Body of pancreas (tissue), 4 donors: ENCODE results near the gene FOXN4. TPM values are rescaled to one million over a fixed set of nuclear protein-coding genes. Genes with fewer than 3 reads are reported as not detected.

ENCODE experiments used
- ATAC-seq: fragments of 150-250 bp; one replicate; pipeline ENCODE4 v1.9.1; 2016
- DNase-seq, 4 donors: peaks; one replicate each; pipeline ENCODE4 v3.0.0-alpha.2; 2019
- H3K27ac ChIP-seq, 4 donors: fragments of 200-600 bp; sonication (generic); 1 replicate in 3 of 4; 2 replicates in 1 of 4; pipeline versions ENCODE4 v1.5.1 to v1.6.1; 2016 to 2019; ENCODE audit warnings: mild to moderate bottlenecking in 1 of 4, mixed read lengths in 1 of 4, moderate library complexity in 1 of 4
- H3K27me3 ChIP-seq, 2 donors: fragments of 200-600 bp; sonication (generic); one replicate each; pipeline ENCODE4 v1.6.0; 2016; ENCODE audit warnings: mild to moderate bottlenecking in 1 of 2
- H3K36me3 ChIP-seq, 2 donors: fragments of 200-600 bp; sonication (generic); replicated peaks in 1 of 2; 2 replicates each; pipeline ENCODE4 v1.5.1; 2016; ENCODE audit warnings: low read depth in 2 of 2; ENCODE audit not compliant: insufficient read depth in 1 of 2
- H3K4me1 ChIP-seq: fragments of 200-600 bp; sonication (generic); one replicate; pipeline ENCODE4 v1.6.0; 2016
- H3K4me3 ChIP-seq, 2 donors: fragments of 200-600 bp; sonication (generic); 1 replicate in 1 of 2; 2 replicates in 1 of 2; pipeline ENCODE4 v1.5.1; 2016 to 2019
- H3K9me3 ChIP-seq, 3 donors: fragments of 200-600 bp; sonication (generic); 1 replicate in 2 of 3; 2 replicates in 1 of 3; pipeline ENCODE4 v1.5.1; 2016
- POLR2A ChIP-seq, 3 donors: fragments of 450-650 bp; IDR thresholded peaks; one replicate each; pipeline ENCODE4 v1.6.1; 2016; ENCODE audit warnings: antibody characterized with exemption in 3 of 3, mild to moderate bottlenecking in 2 of 3
- WGBS, 2 donors: methylation state at CpG; one replicate each; pipeline ENCODE4 v1.1.5; 2017; 5-methylcytosine and 5-hydroxymethylcytosine counted together
- intact Hi-C: fragments of 100-400 bp; cut with DNase I; formaldehyde crosslinking; loops from one replicate; pipeline ENCODE4 v1.15.1; 2023
- total RNA-seq, 2 donors: library from RNA; depleted of rRNA; stranded (reverse); fragments of >200 nt; gene quantifications; one replicate each; pipeline ENCODE4 v1.1.0, GENCODE V29; 2016
- TF ChIP-seq, protein P1 (sequence below), 7 experiments: fragments of 450-650 bp in 4 of 7; fragments of 200-600 bp in 3 of 7; sonication (generic) in 3 of 7; IDR thresholded peaks; one replicate each; pipeline ENCODE4 v1.5.1; 2016 to 2019; ENCODE audit warnings: antibody characterized with exemption in 7 of 7

FOXN4 gene
- not detected for total RNA-seq

GRCh38 chr12:109308534-109309380, at the start of gene FOXN4:
TSS of gene FOXN4 (minus strand) at chr12:109309284. CDS start at chr12:109308321, 963 bp downstream.
- Histone ChIP-seq H3K27ac (no peak within 1 kb of the TSS), H3K36me3 (no peaks in the 10 kb centered on the region), H3K4me1 (peaks cover 16% of the 10 kb centered on the region), H3K4me3 (no peak within 1 kb of the TSS), H3K27me3 (peaks cover 0 to 8% of the 10 kb centered on the region in 2 donors), H3K9me3 (no peaks in the 10 kb centered on the region)
- intact Hi-C loops: no loop called here
- WGBS, 2 donors: 9 to 24% methylated on average over 15 to 43 of the region's 43 CpGs
- DNase-seq (no peak), ATAC-seq (no peak)
- TF ChIP-seq, protein P1, sequence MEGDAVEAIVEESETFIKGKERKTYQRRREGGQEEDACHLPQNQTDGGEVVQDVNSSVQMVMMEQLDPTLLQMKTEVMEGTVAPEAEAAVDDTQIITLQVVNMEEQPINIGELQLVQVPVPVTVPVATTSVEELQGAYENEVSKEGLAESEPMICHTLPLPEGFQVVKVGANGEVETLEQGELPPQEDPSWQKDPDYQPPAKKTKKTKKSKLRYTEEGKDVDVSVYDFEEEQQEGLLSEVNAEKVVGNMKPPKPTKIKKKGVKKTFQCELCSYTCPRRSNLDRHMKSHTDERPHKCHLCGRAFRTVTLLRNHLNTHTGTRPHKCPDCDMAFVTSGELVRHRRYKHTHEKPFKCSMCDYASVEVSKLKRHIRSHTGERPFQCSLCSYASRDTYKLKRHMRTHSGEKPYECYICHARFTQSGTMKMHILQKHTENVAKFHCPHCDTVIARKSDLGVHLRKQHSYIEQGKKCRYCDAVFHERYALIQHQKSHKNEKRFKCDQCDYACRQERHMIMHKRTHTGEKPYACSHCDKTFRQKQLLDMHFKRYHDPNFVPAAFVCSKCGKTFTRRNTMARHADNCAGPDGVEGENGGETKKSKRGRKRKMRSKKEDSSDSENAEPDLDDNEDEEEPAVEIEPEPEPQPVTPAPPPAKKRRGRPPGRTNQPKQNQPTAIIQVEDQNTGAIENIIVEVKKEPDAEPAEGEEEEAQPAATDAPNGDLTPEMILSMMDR (IDR thresholded peaks at IDR 0.05): no peak
- TF ChIP-seq POLR2A (IDR thresholded peaks at IDR 0.05): no peak

DNA sequence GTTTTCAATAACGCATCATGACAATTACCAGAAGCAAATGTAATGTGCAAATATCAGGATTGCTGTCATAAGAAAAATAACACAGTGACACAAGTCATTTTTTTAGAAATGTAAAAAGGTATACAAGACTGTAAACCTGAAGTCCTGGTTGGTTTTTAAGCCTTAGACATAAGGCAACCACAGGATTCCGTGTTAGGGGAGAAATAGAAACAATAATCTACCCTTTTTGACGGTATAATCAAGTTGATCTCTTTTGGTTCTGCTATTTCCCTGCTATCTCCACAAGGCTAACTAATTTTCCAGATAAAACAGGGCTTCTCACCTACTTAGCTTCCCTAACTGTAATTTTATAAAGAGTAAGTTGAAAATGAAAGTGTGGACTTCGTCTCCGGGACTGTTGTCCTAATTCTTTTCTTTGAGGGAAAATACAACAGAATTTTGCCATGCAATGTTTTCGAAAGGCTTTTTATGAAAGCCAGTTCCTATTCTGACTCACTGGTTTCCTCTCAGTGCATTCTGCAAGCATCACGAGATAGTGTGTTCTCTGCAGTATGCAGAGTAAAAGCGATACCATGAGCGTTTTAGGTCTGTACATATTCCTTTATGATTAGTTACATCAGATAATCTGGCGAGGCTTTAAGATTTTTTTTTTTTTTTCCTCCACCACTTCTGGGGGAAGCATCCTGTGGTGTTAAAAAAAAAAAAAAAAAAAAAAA, 49.2 kb upstream of the FOXN4 start:
- Histone ChIP-seq H3K9me3 (no peaks in the 10 kb centered on the region), H3K4me1 (no peaks in the 10 kb centered on the region), H3K27me3 (peaks cover 0 to 3% of the 10 kb centered on the region in 2 donors), H3K4me3 (no peak overlapping the region), H3K27ac (no peak overlapping the region), H3K36me3 (no peaks in the 10 kb centered on the region)
- DNase-seq (no peak), ATAC-seq (no peak)
- TF ChIP-seq POLR2A (IDR thresholded peaks at IDR 0.05): no peak
- TF ChIP-seq, protein P1 (IDR thresholded peaks at IDR 0.05): no peak
- whole genome bisulfite sequencing, 2 donors: 59 to 65% methylated on average over 10 of the region's 10 CpGs
- intact Hi-C loops: no loop called here

DNA sequence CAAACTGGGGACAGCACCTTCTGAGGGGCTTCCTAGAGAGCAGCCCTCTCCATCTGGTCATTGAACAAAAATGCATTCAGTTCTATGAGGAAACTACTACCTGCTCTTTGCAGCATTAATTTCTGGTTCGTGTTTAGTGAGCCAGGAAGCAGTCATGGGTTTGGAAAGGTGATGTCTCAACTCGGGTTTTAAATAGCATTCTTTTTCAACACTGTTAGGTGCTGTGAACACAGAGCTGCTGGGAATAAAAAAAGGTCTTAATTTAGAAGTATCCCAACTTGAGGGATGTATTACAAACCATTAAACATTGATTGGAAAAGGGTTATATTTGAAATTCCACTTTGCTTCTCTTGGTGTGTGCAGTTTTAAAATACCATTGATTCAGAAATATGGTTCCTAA, 47.9 kb upstream of the FOXN4 start:
- no peaks in the 10 kb centered on the region for H3K27me3 ChIP-seq
- intact Hi-C loops: no loop called here
- TF ChIP-seq, protein P1 (IDR thresholded peaks at IDR 0.05): no peak
- no peak for TF ChIP-seq POLR2A (IDR thresholded peaks at IDR 0.05)
- DNase-seq (no peak), ATAC-seq (no peak)
- no peaks in the 10 kb centered on the region for H3K9me3 ChIP-seq
- 27 to 48% methylated on average over 2 of the region's 2 CpGs for WGBS, 2 donors
- H3K4me3 ChIP-seq: no peak overlapping the region
- H3K27ac ChIP-seq: no peak overlapping the region
- H3K36me3 ChIP-seq: no peaks in the 10 kb centered on the region
- no peaks in the 10 kb centered on the region for H3K4me1 ChIP-seq

GRCh38 chr12:109356577-109356976, 47.5 kb upstream of the FOXN4 start:
- DNase-seq: no peak
- intact Hi-C loops: no loop called here
- H3K36me3 ChIP-seq: no peaks in the 10 kb centered on the region

More at GRCh38 chr12:109356577-109356976, 47.5 kb upstream of the FOXN4 start:
- Histone ChIP-seq H3K4me3 (no peak overlapping the region), H3K4me1 (no peaks in the 10 kb centered on the region), H3K27me3 (no peaks in the 10 kb centered on the region), H3K27ac (no peak overlapping the region), H3K9me3 (no peaks in the 10 kb centered on the region)
- ATAC-seq: no peak
- WGBS, 2 donors: 58 to 60% methylated on average over 3 of the region's 3 CpGs
- no peak for TF ChIP-seq POLR2A (IDR thresholded peaks at IDR 0.05)
- TF ChIP-seq, protein P1 (IDR thresholded peaks at IDR 0.05): no peak
